K562 (cell line): ENCODE results near the gene NTRK3.

ENCODE experiments used
- CTCF ChIP-seq, 3 experiments: IDR thresholded peaks in 2 of 3; conservative IDR thresholded peaks in 1 of 3; 2 replicates each; pipeline ENCODE4 v1.5.1; 2011 to 2012; ENCODE audit warnings: low read length in 3 of 3, mild to moderate bottlenecking in 3 of 3, control low read depth in 2 of 3, improper control_type of control experiment in 1 of 3, inconsistent platforms in 1 of 3, low read depth in 1 of 3, mixed read lengths in 1 of 3, moderate library complexity in 1 of 3; ENCODE audit not compliant: insufficient read depth in 2 of 3
- GTF3C2 ChIP-seq: IDR thresholded peaks from 3 replicates; pipeline ENCODE4 v1.6.1; 2011; ENCODE audit warnings: borderline replicate concordance, mild to moderate bottlenecking, moderate library complexity; ENCODE audit not compliant: insufficient read length; ENCODE audit errors: extremely low read depth
- HOXB6 ChIP-seq: fragments of 250-450 bp; sonication (Bioruptor Pico); IDR thresholded peaks from 2 replicates; pipeline ENCODE4 v1.5.1; 2022; ENCODE audit warnings: mild to moderate bottlenecking, borderline replicate concordance
- KDM1A ChIP-seq, 2 experiments: fragments of 450-650 bp; IDR thresholded peaks; 2 replicates each; pipeline ENCODE4 v1.6.1; 2016; ENCODE audit warnings: mild to moderate bottlenecking in 2 of 2
- MYNN ChIP-seq, 2 experiments: sonication (generic); formaldehyde crosslinking in 1 of 2; IDR thresholded peaks; 2 replicates each; pipeline versions ENCODE4 v1.5.0 to v1.6.1; 2016 to 2020; ENCODE audit warnings: antibody characterized with exemption in 1 of 2, missing genetic modification reagents in 1 of 2
- NFIC ChIP-seq: fragments of 450-650 bp; IDR thresholded peaks from 2 replicates; pipeline ENCODE4 v1.6.1; 2017; ENCODE audit warnings: mild to moderate bottlenecking, inconsistent platforms
- POLR2A ChIP-seq: fragments of 450-650 bp; conservative IDR thresholded peaks from 2 replicates; pipeline ENCODE4 v1.6.1; 2016
- RFX5 ChIP-seq: IDR thresholded peaks from 2 replicates; pipeline ENCODE4 v1.6.1; 2011; ENCODE audit warnings: low read depth, mild to moderate bottlenecking, improper control_type of control experiment, low read length
- YBX1 ChIP-seq: fragments of 450-650 bp; IDR thresholded peaks from 2 replicates; pipeline ENCODE4 v1.7.1; 2016; ENCODE audit warnings: mild to moderate bottlenecking
- YY1 ChIP-seq, 3 experiments: IDR thresholded peaks; 2 replicates each; pipeline ENCODE4 v1.6.1; 2011; ENCODE audit warnings: low read length in 2 of 3, mild to moderate bottlenecking in 2 of 3, moderate library complexity in 2 of 3, borderline replicate concordance in 1 of 3, control low read depth in 1 of 3, low read depth in 1 of 3; ENCODE audit not compliant: insufficient read depth in 3 of 3, insufficient replicate concordance in 2 of 3, control insufficient read depth in 1 of 3, insufficient read length in 1 of 3; ENCODE audit errors: extremely low read depth in 1 of 3

- no peak for TF ChIP-seq HOXB6
- no peak for TF ChIP-seq POLR2A
- no peak for TF ChIP-seq GTF3C2
- no peak for TF ChIP-seq YBX1
- TF ChIP-seq YY1 (IDR thresholded peaks at IDR 0.05; ENCODE audit: borderline replicate concordance in 1 of 3, control insufficient read depth in 1 of 3, extremely low read depth in 1 of 3, insufficient read depth in 3 of 3, insufficient read length in 1 of 3, insufficient replicate concordance in 2 of 3, low read depth in 1 of 3, low read length in 2 of 3), result no peak
- TF ChIP-seq MYNN (IDR thresholded peaks at IDR 0.05), result no peak
- no peak for TF ChIP-seq MYNN (CRISPR knock-in tag; IDR thresholded peaks at IDR 0.05)
- no peak for TF ChIP-seq CTCF (IDR thresholded peaks at IDR 0.05 in 2 of 3, conservative IDR thresholded peaks at IDR 0.05 in 1 of 3; ENCODE audit: insufficient read depth in 2 of 3, low read depth in 1 of 3, low read length in 3 of 3)
- no peak for TF ChIP-seq RFX5
- TF ChIP-seq NFIC, result no peak
- no peak for TF ChIP-seq KDM1A (IDR thresholded peaks at IDR 0.05)
Measured at GRCh38 chr15:87977907-87978306, 278.6 kb downstream of the NTRK3 start.
